Measurements from ENCODE around the gene USP50.

- TF ChIP-seq ZBTB7A (CRISPR knock-in tag; IDR thresholded peaks at IDR 0.05) (no peak), GTF2F1 (IDR thresholded peaks at IDR 0.05; ENCODE audit: low read length) (no peak), FOXA3 (CRISPR knock-in tag; IDR thresholded peaks at IDR 0.05) (no peak), POLR2A (IDR thresholded peaks at IDR 0.05; ENCODE audit: insufficient read depth in 1 of 2, low read depth in 2 of 2, low read length in 2 of 2) (no peak), PHB2 (IDR thresholded peaks at IDR 0.05; ENCODE audit: partially characterized antibody) (no peak), RBAK (CRISPR knock-in tag; IDR thresholded peaks at IDR 0.05) (no peak), NFYB (CRISPR knock-in tag; IDR thresholded peaks at IDR 0.05) (no peak), ZZZ3 (CRISPR knock-in tag; IDR thresholded peaks at IDR 0.05; ENCODE audit: borderline replicate concordance) (no peak), ZNF446 (CRISPR knock-in tag; IDR thresholded peaks at IDR 0.05) (no peak), KLF9 (CRISPR knock-in tag; IDR thresholded peaks at IDR 0.05; ENCODE audit: low read depth) (no peak), TCF7 (IDR thresholded peaks at IDR 0.05; ENCODE audit: low read depth) (no peak)
- TF ChIP-seq, protein P1, sequence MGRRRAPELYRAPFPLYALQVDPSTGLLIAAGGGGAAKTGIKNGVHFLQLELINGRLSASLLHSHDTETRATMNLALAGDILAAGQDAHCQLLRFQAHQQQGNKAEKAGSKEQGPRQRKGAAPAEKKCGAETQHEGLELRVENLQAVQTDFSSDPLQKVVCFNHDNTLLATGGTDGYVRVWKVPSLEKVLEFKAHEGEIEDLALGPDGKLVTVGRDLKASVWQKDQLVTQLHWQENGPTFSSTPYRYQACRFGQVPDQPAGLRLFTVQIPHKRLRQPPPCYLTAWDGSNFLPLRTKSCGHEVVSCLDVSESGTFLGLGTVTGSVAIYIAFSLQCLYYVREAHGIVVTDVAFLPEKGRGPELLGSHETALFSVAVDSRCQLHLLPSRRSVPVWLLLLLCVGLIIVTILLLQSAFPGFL (CRISPR knock-in tag; IDR thresholded peaks at IDR 0.05), result no peak
- TF ChIP-seq, protein P2, sequence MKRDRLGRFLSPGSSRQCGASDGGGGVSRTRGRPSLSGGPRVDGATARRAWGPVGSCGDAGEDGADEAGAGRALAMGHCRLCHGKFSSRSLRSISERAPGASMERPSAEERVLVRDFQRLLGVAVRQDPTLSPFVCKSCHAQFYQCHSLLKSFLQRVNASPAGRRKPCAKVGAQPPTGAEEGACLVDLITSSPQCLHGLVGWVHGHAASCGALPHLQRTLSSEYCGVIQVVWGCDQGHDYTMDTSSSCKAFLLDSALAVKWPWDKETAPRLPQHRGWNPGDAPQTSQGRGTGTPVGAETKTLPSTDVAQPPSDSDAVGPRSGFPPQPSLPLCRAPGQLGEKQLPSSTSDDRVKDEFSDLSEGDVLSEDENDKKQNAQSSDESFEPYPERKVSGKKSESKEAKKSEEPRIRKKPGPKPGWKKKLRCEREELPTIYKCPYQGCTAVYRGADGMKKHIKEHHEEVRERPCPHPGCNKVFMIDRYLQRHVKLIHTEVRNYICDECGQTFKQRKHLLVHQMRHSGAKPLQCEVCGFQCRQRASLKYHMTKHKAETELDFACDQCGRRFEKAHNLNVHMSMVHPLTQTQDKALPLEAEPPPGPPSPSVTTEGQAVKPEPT (CRISPR knock-in tag; IDR thresholded peaks at IDR 0.05; ENCODE audit: low read depth), result no peak
- TF ChIP-seq, protein P3, sequence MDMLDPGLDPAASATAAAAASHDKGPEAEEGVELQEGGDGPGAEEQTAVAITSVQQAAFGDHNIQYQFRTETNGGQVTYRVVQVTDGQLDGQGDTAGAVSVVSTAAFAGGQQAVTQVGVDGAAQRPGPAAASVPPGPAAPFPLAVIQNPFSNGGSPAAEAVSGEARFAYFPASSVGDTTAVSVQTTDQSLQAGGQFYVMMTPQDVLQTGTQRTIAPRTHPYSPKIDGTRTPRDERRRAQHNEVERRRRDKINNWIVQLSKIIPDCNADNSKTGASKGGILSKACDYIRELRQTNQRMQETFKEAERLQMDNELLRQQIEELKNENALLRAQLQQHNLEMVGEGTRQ (IDR thresholded peaks at IDR 0.05; ENCODE audit: low read depth, low read length), result no peak
- TF ChIP-seq, protein P3 (CRISPR knock-in tag; IDR thresholded peaks at IDR 0.05; ENCODE audit: borderline replicate concordance), result no peak
These were observed 40.3 kb downstream of the USP50 start for GRCh38 chr15:50506121-50506520.
